A549 (cell line): ENCODE measurements around the gene TMEM235.
"Not testable (repeated sequence)": the region's sequence is repeated elsewhere in the genome, so short reads cannot be mapped to it uniquely, and the experiment has no call there.

Source experiments
- MAFK ChIP-seq: fragments of 450-650 bp; IDR thresholded peaks from 2 replicates; pipeline ENCODE4 v1.6.1; 2014; ENCODE audit not compliant: partially characterized antibody
- POLR2AphosphoS2 ChIP-seq: conservative IDR thresholded peaks from 2 replicates; pipeline ENCODE4 v1.6.1; 2012; ENCODE audit warnings: low read length, improper control_type of control experiment, inconsistent platforms
- RAD21 ChIP-seq, 2 experiments: fragments of >200 bp in 1 of 2; sonication (Bioruptor Twin) in 1 of 2; formaldehyde crosslinking in 1 of 2; IDR thresholded peaks in 1 of 2; conservative IDR thresholded peaks in 1 of 2; 2 replicates in 1 of 2; 3 replicates in 1 of 2; pipeline ENCODE4 v1.6.1; 2012 to 2018; ENCODE audit warnings: inconsistent platforms in 1 of 2
- SMC3 ChIP-seq: fragments of >200 bp; sonication (Bioruptor Twin); formaldehyde crosslinking; IDR thresholded peaks from 3 replicates; pipeline ENCODE4 v1.6.1; 2018; ENCODE audit warnings: inconsistent platforms
- TF ChIP-seq, protein P1 (sequence below): fragments of >200 bp; sonication (Bioruptor Twin); formaldehyde crosslinking; IDR thresholded peaks from 3 replicates; pipeline ENCODE4 v1.5.1; 2016

DNA sequence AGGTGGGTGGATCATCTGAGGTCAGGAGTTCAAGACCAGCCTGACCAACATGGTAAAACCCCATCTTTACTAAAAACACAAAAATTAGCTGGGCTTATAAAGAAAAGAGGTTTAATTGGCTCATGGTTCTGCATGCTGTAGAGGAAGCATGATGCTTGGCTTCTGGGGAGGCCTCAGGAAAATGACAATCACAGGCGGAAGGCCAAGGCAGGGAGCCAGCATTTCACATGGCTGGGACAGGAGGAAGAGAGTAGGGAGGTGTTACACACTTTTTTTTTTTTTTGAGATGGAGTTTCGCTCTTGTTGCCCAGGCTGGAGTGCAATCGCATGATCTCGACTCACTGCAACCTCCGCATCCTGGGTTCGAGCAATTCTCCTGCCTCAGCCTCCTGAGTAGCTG lies 3.6 kb downstream of the TMEM235 start:
- TF ChIP-seq, protein P1, sequence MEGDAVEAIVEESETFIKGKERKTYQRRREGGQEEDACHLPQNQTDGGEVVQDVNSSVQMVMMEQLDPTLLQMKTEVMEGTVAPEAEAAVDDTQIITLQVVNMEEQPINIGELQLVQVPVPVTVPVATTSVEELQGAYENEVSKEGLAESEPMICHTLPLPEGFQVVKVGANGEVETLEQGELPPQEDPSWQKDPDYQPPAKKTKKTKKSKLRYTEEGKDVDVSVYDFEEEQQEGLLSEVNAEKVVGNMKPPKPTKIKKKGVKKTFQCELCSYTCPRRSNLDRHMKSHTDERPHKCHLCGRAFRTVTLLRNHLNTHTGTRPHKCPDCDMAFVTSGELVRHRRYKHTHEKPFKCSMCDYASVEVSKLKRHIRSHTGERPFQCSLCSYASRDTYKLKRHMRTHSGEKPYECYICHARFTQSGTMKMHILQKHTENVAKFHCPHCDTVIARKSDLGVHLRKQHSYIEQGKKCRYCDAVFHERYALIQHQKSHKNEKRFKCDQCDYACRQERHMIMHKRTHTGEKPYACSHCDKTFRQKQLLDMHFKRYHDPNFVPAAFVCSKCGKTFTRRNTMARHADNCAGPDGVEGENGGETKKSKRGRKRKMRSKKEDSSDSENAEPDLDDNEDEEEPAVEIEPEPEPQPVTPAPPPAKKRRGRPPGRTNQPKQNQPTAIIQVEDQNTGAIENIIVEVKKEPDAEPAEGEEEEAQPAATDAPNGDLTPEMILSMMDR: not testable (repeated sequence)
- not testable (repeated sequence) for TF ChIP-seq RAD21 (conservative IDR thresholded peaks at IDR 0.05 in 1 of 2, IDR thresholded peaks at IDR 0.05 in 1 of 2); MAFK; SMC3; POLR2AphosphoS2
